ENCODE results near the gene PRM1. TPM values are rescaled to one million over a fixed set of nuclear protein-coding genes. Genes with fewer than 3 reads are reported as not detected.

The PRM1 gene
- polyA plus RNA-seq, 6 donors from 2014 or later = not detected

- Mint-ChIP-seq H3K4me3 (peak overlapping the region in 2 of 8 donors; percentile 44 to 69), H3K4me1 (peaks cover 27 to 46% (median 39%) of the 10 kb centered on the region in 3 donors), H3K27me3 (no peaks in the 10 kb centered on the region), H3K27ac (peak overlapping the region in 1 of 6 donors; percentile 53), H3K9me3 (peaks cover 0 to 5% (median 0%) of the 10 kb centered on the region in 7 donors), H3K36me3 (no peaks in the 10 kb centered on the region)
- no peak for ATAC-seq (ENCODE audit: low read depth in 2 of 2)
- no peak for DNase-seq
Observed at GRCh38 chr16:11322823-11323222, 41.7 kb upstream of the PRM1 start.

- Mint-ChIP-seq H3K27ac (no peak overlapping the region), H3K9me3 (peaks cover 0 to 5% (median 0%) of the 10 kb centered on the region in 7 donors), H3K4me1 (peaks cover 16 to 38% (median 27%) of the 10 kb centered on the region in 3 donors), H3K36me3 (no peaks in the 10 kb centered on the region), H3K4me3 (no peak overlapping the region), H3K27me3 (no peaks in the 10 kb centered on the region)
- DNase-seq (no peak), ATAC-seq (ENCODE audit: low read depth in 2 of 2) (no peak)
Observed at GRCh38 chr16:11321662-11322061, 40.5 kb upstream of the PRM1 start.

- DNase-seq (no peak), ATAC-seq (ENCODE audit: low read depth in 2 of 2) (no peak)
- peak overlapping the region in 1 of 8 donors; percentile 1 for H3K4me3 Mint-ChIP-seq
- H3K9me3 Mint-ChIP-seq = peaks cover 0 to 5% (median 0%) of the 10 kb centered on the region in 7 donors
- H3K4me1 Mint-ChIP-seq = peaks cover 14 to 29% (median 16%) of the 10 kb centered on the region in 3 donors
- no peaks in the 10 kb centered on the region for H3K36me3 Mint-ChIP-seq
- H3K27me3 Mint-ChIP-seq = no peaks in the 10 kb centered on the region
- peak overlapping the region in 1 of 6 donors; percentile 22 for H3K27ac Mint-ChIP-seq
Observed at GRCh38 chr16:11320170-11320569, 39.0 kb upstream of the PRM1 start.

GRCh38 chr16:11319529-11320146, 38.5 kb upstream of the PRM1 start:
- no peak overlapping the region for H3K4me3 Mint-ChIP-seq
- no peaks in the 10 kb centered on the region for H3K36me3 Mint-ChIP-seq
- H3K9me3 Mint-ChIP-seq = peaks cover 0 to 5% (median 0%) of the 10 kb centered on the region in 7 donors
- H3K27me3 Mint-ChIP-seq = no peaks in the 10 kb centered on the region
- no peak overlapping the region for H3K27ac Mint-ChIP-seq
- H3K4me1 Mint-ChIP-seq = peaks cover 11 to 29% (median 14%) of the 10 kb centered on the region in 3 donors
- DNase-seq (no peak), ATAC-seq (ENCODE audit: low read depth in 2 of 2) (no peak)

- peak overlapping the region in 3 of 6 donors; percentile 49 to 75 (median 56) for H3K27ac Mint-ChIP-seq
- H3K4me3 Mint-ChIP-seq = no peak overlapping the region
- no peaks in the 10 kb centered on the region for H3K36me3 Mint-ChIP-seq
- no peaks in the 10 kb centered on the region for H3K27me3 Mint-ChIP-seq
- H3K9me3 Mint-ChIP-seq = peaks cover 0 to 5% (median 0%) of the 10 kb centered on the region in 7 donors
- no peak for DNase-seq
- peaks cover 16 to 34% (median 22%) of the 10 kb centered on the region in 3 donors for H3K4me1 Mint-ChIP-seq
- no peak for ATAC-seq (ENCODE audit: low read depth in 2 of 2)
Observed at GRCh38 chr16:11318817-11319216, 37.7 kb upstream of the PRM1 start.

GRCh38 chr16:11316331-11317015, 35.3 kb upstream of the PRM1 start:
- H3K27ac Mint-ChIP-seq = peak overlapping the region in 2 of 6 donors; percentile 11 to 31
- ATAC-seq (ENCODE audit: low read depth in 2 of 2) (no peak), DNase-seq (no peak)
- H3K9me3 Mint-ChIP-seq = peaks cover 0 to 5% (median 0%) of the 10 kb centered on the region in 7 donors
- H3K4me1 Mint-ChIP-seq = peaks cover 28 to 53% (median 41%) of the 10 kb centered on the region in 3 donors
- peak overlapping the region in 1 of 8 donors; percentile 70 for H3K4me3 Mint-ChIP-seq
- no peaks in the 10 kb centered on the region for H3K27me3 Mint-ChIP-seq
- H3K36me3 Mint-ChIP-seq = no peaks in the 10 kb centered on the region

- Mint-ChIP-seq H3K36me3 (no peaks in the 10 kb centered on the region), H3K4me3 (peak overlapping the region in 1 of 8 donors; percentile 9)
Observed at GRCh38 chr16:11315510-11315909, 34.4 kb upstream of the PRM1 start.

GRCh38 chr16:11314309-11314894, 33.3 kb upstream of the PRM1 start:
- H3K4me1 Mint-ChIP-seq = peaks cover 41 to 72% (median 60%) of the 10 kb centered on the region in 3 donors
- DNase-seq = no peak
- no peaks in the 10 kb centered on the region for H3K36me3 Mint-ChIP-seq
- H3K4me3 Mint-ChIP-seq = peak overlapping the region in 2 of 8 donors; percentile 47 to 56
- H3K27ac Mint-ChIP-seq = peak overlapping the region in 3 of 6 donors; percentile 20 to 69 (median 69)
- no peak for ATAC-seq (ENCODE audit: low read depth in 2 of 2)
- H3K27me3 Mint-ChIP-seq = no peaks in the 10 kb centered on the region
- peaks cover 0 to 5% (median 0%) of the 10 kb centered on the region in 7 donors for H3K9me3 Mint-ChIP-seq

More at GRCh38 chr16:11315510-11315909, 34.4 kb upstream of the PRM1 start:
- Mint-ChIP-seq H3K27ac (peak overlapping the region in 1 of 6 donors; percentile 31), H3K27me3 (no peaks in the 10 kb centered on the region), H3K9me3 (peaks cover 0 to 5% (median 0%) of the 10 kb centered on the region in 7 donors), H3K4me1 (peaks cover 32 to 62% (median 50%) of the 10 kb centered on the region in 3 donors)
- no peak for DNase-seq
- no peak for ATAC-seq (ENCODE audit: low read depth in 2 of 2)

GRCh38 chr16:11313493-11314308, 32.6 kb upstream of the PRM1 start:
- DNase-seq (no peak), ATAC-seq (ENCODE audit: low read depth in 2 of 2) (no peak)
- Mint-ChIP-seq H3K27me3 (no peaks in the 10 kb centered on the region), H3K27ac (peak overlapping the region in 5 of 6 donors; percentile 9 to 69 (median 34)), H3K4me1 (peaks cover 39 to 75% (median 67%) of the 10 kb centered on the region in 3 donors), H3K4me3 (peak overlapping the region in 3 of 8 donors; percentile 11 to 64 (median 52)), H3K36me3 (no peaks in the 10 kb centered on the region), H3K9me3 (peaks cover 0 to 3% (median 0%) of the 10 kb centered on the region in 7 donors)

GRCh38 chr16:11312718-11313492, 31.8 kb upstream of the PRM1 start:
- Mint-ChIP-seq H3K4me3 (peak overlapping the region in 6 of 8 donors; percentile 2 to 68 (median 41)), H3K36me3 (no peaks in the 10 kb centered on the region), H3K4me1 (peaks cover 43 to 80% (median 75%) of the 10 kb centered on the region in 3 donors), H3K27me3 (no peaks in the 10 kb centered on the region), H3K9me3 (peaks cover 0 to 2% (median 0%) of the 10 kb centered on the region in 7 donors), H3K27ac (peak overlapping the region; percentile 13 to 93 (median 74))
- ATAC-seq (ENCODE audit: low read depth in 2 of 2) = no peak
- DNase-seq = no peak

- Mint-ChIP-seq H3K4me1 (peaks cover 52 to 91% (median 85%) of the 10 kb centered on the region in 3 donors), H3K9me3 (peaks cover 0 to 3% (median 0%) of the 10 kb centered on the region in 7 donors), H3K27me3 (no peaks in the 10 kb centered on the region), H3K4me3 (peak overlapping the region; percentile 50 to 90 (median 78)), H3K27ac (peak overlapping the region; percentile 87 to 99 (median 99)), H3K36me3 (no peaks in the 10 kb centered on the region)
- ATAC-seq (ENCODE audit: low read depth in 2 of 2) (peak; percentile 72 to 76), DNase-seq (peak; percentile 87)
Observed at GRCh38 chr16:11310997-11311561, 29.9 kb upstream of the PRM1 start.

GRCh38 chr16:11310634-11310977, 29.5 kb upstream of the PRM1 start:
- no peak for ATAC-seq (ENCODE audit: low read depth in 2 of 2)
- DNase-seq = no peak
- Mint-ChIP-seq H3K27ac (peak overlapping the region; percentile 87 to 99 (median 99)), H3K27me3 (no peaks in the 10 kb centered on the region), H3K4me3 (peak overlapping the region; percentile 50 to 90 (median 78)), H3K4me1 (peaks cover 52 to 94% (median 85%) of the 10 kb centered on the region in 3 donors), H3K36me3 (no peaks in the 10 kb centered on the region), H3K9me3 (peaks cover 0 to 3% (median 0%) of the 10 kb centered on the region in 7 donors)

All from naive B cell (primary cell).